Gastroesophageal sphincter (tissue), 3 donors: Measurements from ENCODE around the gene CDYL.

Experiments
- CTCF ChIP-seq, 4 experiments: fragments of 200-600 bp in 2 of 4; fragments of 450-650 bp in 2 of 4; sonication (generic) in 1 of 4; IDR thresholded peaks; one replicate each; pipeline ENCODE4 v1.5.1; 2017 to 2019; ENCODE audit warnings: antibody characterized with exemption in 4 of 4, mild to moderate bottlenecking in 2 of 4, moderate library complexity in 2 of 4
- EP300 ChIP-seq: sonication (generic); formaldehyde crosslinking; IDR thresholded peaks from one replicate; pipeline ENCODE4 v1.6.1; 2017; ENCODE audit warnings: antibody characterized with exemption, mild to moderate bottlenecking
- POLR2A ChIP-seq, 2 donors: fragments of 450-650 bp; IDR thresholded peaks; one replicate each; pipeline ENCODE4 v1.6.1; 2017; ENCODE audit warnings: antibody characterized with exemption in 2 of 2, mild to moderate bottlenecking in 2 of 2, moderate library complexity in 1 of 2
- POLR2AphosphoS5 ChIP-seq: sonication (generic); formaldehyde crosslinking; IDR thresholded peaks from one replicate; pipeline ENCODE4 v1.6.1; 2017; ENCODE audit warnings: antibody characterized with exemption

- TF ChIP-seq CTCF (IDR thresholded peaks at IDR 0.05) (no peak), POLR2A (IDR thresholded peaks at IDR 0.05) (no peak), POLR2AphosphoS5 (no peak), EP300 (no peak)
Observed at GRCh38 chr6:4890627-4891026, 114.4 kb downstream of the CDYL start.
